Measurements from ENCODE around the gene GZMH. TPM values are rescaled to one million over a fixed set of nuclear protein-coding genes. Genes with fewer than 3 reads are reported as not detected.
"Not testable (repeated sequence)": the region's sequence is repeated elsewhere in the genome, so short reads cannot be mapped to it uniquely, and the experiment has no call there.

Gene GZMH
- total RNA-seq, 2 experiments from 2014 or later: 4.9 to 5.7 TPM

DNA sequence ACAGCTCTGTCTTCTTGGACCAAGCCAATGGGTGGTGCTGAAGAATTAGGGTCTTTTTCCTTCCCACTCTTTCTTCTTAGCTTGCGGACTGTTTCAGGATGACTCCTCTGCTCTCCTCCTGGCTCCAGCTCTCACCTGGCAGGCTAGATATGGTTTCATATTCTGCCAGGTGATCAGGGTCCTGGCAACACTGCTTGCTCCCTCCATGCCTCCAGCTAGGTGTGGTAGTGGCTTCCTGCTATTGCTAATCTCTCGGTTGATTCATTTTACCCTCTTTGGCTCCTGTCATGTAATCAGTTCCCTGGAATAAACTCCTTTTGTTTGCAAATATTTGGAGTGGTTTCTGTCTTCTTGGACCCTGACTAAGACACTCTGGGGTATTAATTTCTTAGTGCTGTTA is 4.3 kb upstream of the GZMH start:
- Mint-ChIP-seq H3K4me3 (no peak overlapping the region), H3K27me3 (peaks cover 4% of the 10 kb centered on the region), H3K9me3 (peaks cover 7% of the 10 kb centered on the region), H3K27ac (no peak overlapping the region), H3K36me3 (peaks cover 17% of the 10 kb centered on the region), H3K4me1 (peaks cover 35% of the 10 kb centered on the region)
- DNase-seq (no peak), ATAC-seq (ENCODE audit: low read depth) (no peak)
- POLR2A ChIA-PET: no interaction called here

DNA sequence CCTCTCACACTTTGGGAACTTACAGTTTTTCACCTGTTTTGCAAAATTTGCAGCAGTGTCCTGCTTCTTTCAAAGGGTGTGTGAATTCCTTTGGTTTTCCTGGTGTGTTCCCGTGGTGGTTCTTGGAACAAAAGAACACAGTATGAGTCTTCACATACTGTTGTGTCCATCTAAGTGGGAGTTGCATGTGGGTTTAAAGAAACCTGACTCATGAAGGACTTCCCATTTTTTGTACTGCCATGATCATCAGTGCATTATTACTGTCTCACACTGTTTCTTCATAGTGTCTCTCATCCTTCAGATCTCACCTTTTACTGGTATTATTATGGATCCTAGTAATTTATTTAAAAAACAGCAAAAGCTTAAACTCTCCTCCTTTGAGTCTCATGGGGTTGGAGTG is 3.8 kb upstream of the GZMH start:
- no peak overlapping the region for H3K27ac Mint-ChIP-seq
- peaks cover 4% of the 10 kb centered on the region for H3K27me3 Mint-ChIP-seq
- DNase-seq: no peak
- peaks cover 15% of the 10 kb centered on the region for H3K36me3 Mint-ChIP-seq
- POLR2A ChIA-PET: no interaction called here
- H3K4me1 Mint-ChIP-seq: peaks cover 40% of the 10 kb centered on the region
- no peak overlapping the region for H3K4me3 Mint-ChIP-seq
- ATAC-seq (ENCODE audit: low read depth): no peak
- peaks cover 7% of the 10 kb centered on the region for H3K9me3 Mint-ChIP-seq

- Mint-ChIP-seq H3K4me1 (peaks cover 51% of the 10 kb centered on the region), H3K4me3 (no peak overlapping the region), H3K9me3 (peaks cover 2% of the 10 kb centered on the region), H3K27ac (peak overlapping the region; percentile 7), H3K27me3 (no peaks in the 10 kb centered on the region), H3K36me3 (peaks cover 12% of the 10 kb centered on the region)
- DNase-seq (no peak), ATAC-seq (ENCODE audit: low read depth) (no peak)
- POLR2A ChIA-PET: no interaction called here
These were observed 2.7 kb upstream of the GZMH start for GRCh38 chr14:24612196-24612595.

- POLR2A ChIA-PET: interaction anchor here (0.5 to 3.8 kb wide), 9 partner anchors 19 to 178 kb away, joined by 3 to 31 read pairs (median 4); partner anchors contain the start of genes CBLN3, GZMB and KHNYN
- Mint-ChIP-seq H3K4me1 (peaks cover 65% of the 10 kb centered on the region), H3K27me3 (no peaks in the 10 kb centered on the region), H3K36me3 (peaks cover 10% of the 10 kb centered on the region), H3K9me3 (peaks cover 2% of the 10 kb centered on the region), H3K4me3 (peak overlapping the region; percentile 81), H3K27ac (peak overlapping the region; percentile 97)
- ATAC-seq (ENCODE audit: low read depth): peak; percentile 67
- no peak for DNase-seq
These were observed 1.6 kb downstream of the GZMH start for GRCh38 chr14:24607635-24608514.

GRCh38 chr14:24607081-24607480 is 2.4 kb downstream of the GZMH start:
- Mint-ChIP-seq H3K36me3 (peaks cover 5% of the 10 kb centered on the region), H3K4me3 (peak overlapping the region; percentile 81), H3K4me1 (peaks cover 58% of the 10 kb centered on the region), H3K27ac (peak overlapping the region; percentile 97), H3K9me3 (peaks cover 2% of the 10 kb centered on the region), H3K27me3 (no peaks in the 10 kb centered on the region)
- ATAC-seq (ENCODE audit: low read depth) (peak; percentile 51), DNase-seq (peak; percentile 45)
- POLR2A ChIA-PET: interaction anchor here (0.8 to 3.8 kb wide), 8 partner anchors 20 to 164 kb away, joined by 3 to 31 read pairs (median 7); partner anchors contain the start of gene GZMB

GRCh38 chr14:24606297-24606696 is 3.2 kb downstream of the GZMH start:
- no peak for DNase-seq
- Mint-ChIP-seq H3K36me3 (peaks cover under 1% of the 10 kb centered on the region), H3K9me3 (peaks cover 2% of the 10 kb centered on the region), H3K4me1 (peaks cover 54% of the 10 kb centered on the region), H3K27me3 (no peaks in the 10 kb centered on the region), H3K4me3 (peak overlapping the region; percentile 81), H3K27ac (peak overlapping the region; percentile 97)
- ATAC-seq (ENCODE audit: low read depth): no peak
- POLR2A ChIA-PET: interaction anchor here (0.8 to 3.8 kb wide), 9 partner anchors 28 to 163 kb away, joined by 3 to 20 read pairs (median 5); partner anchors contain the start of gene GZMB

GRCh38 chr14:24605435-24606190 is 3.9 kb downstream of the GZMH start:
- H3K36me3 Mint-ChIP-seq: no peaks in the 10 kb centered on the region
- POLR2A ChIA-PET: interaction anchor here (0.6 to 1.8 kb wide), 7 partner anchors 28 to 363 kb away, joined by 3 to 11 read pairs (median 4); partner anchors contain the start of gene GZMB
- peaks cover 2% of the 10 kb centered on the region for H3K9me3 Mint-ChIP-seq
- H3K4me1 Mint-ChIP-seq: peaks cover 54% of the 10 kb centered on the region
- no peaks in the 10 kb centered on the region for H3K27me3 Mint-ChIP-seq
- ATAC-seq (ENCODE audit: low read depth): peak; percentile 80
- peak; percentile 78 for DNase-seq
- peak overlapping the region; percentile 81 for H3K4me3 Mint-ChIP-seq
- peak overlapping the region; percentile 97 for H3K27ac Mint-ChIP-seq

DNA sequence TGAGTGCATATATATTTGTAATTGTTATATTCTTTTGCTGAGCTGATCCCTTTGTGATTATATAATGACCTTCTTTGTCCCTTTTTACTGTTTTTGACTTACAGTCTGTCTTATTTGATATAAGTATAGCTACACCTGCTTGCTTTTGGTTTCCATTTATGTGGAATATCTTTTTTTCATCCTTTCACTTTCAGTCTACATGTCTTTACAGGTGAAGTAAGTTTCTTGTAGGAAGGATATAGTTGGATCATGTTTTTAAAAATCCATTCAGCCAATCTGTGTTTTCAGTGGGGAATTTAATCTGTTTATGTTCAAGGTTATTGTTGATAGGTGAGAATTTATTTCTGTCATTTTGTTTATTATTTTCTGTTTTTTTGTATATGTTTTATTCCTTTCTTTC is 12.1 kb downstream of the GZMH start:
- ATAC-seq (ENCODE audit: low read depth) (peak; percentile 47), DNase-seq (no peak)
- Mint-ChIP-seq H3K4me1 (peaks cover 14% of the 10 kb centered on the region), H3K27me3 (peaks cover 4% of the 10 kb centered on the region), H3K27ac (peak overlapping the region; percentile 6), H3K9me3 (peaks cover 34% of the 10 kb centered on the region), H3K4me3 (peak overlapping the region; percentile 31), H3K36me3 (peaks cover 36% of the 10 kb centered on the region)
- POLR2A ChIA-PET: no interaction called here

GRCh38 chr14:24595073-24595808 is 14.2 kb downstream of the GZMH start:
- POLR2A ChIA-PET: no interaction called here
- peaks cover 14% of the 10 kb centered on the region for H3K4me1 Mint-ChIP-seq
- peaks cover 42% of the 10 kb centered on the region for H3K9me3 Mint-ChIP-seq

GRCh38 chr14:24591004-24591403 is 18.5 kb downstream of the GZMH start:
- ATAC-seq (ENCODE audit: low read depth); H3K4me1 Mint-ChIP-seq; H3K27ac Mint-ChIP-seq; POLR2A ChIA-PET; DNase-seq; H3K4me3 Mint-ChIP-seq: not testable (repeated sequence)
- Mint-ChIP-seq H3K27me3 (peaks cover 14% of the 10 kb centered on the region), H3K9me3 (peaks cover 35% of the 10 kb centered on the region), H3K36me3 (peaks cover 11% of the 10 kb centered on the region)

More at GRCh38 chr14:24595073-24595808, 14.2 kb downstream of the GZMH start:
- ATAC-seq (ENCODE audit: low read depth) (no peak), DNase-seq (no peak)
- Mint-ChIP-seq H3K27me3 (peaks cover 10% of the 10 kb centered on the region), H3K4me3 (no peak overlapping the region), H3K27ac (peak overlapping the region; percentile 39), H3K36me3 (peaks cover 39% of the 10 kb centered on the region)

DNA sequence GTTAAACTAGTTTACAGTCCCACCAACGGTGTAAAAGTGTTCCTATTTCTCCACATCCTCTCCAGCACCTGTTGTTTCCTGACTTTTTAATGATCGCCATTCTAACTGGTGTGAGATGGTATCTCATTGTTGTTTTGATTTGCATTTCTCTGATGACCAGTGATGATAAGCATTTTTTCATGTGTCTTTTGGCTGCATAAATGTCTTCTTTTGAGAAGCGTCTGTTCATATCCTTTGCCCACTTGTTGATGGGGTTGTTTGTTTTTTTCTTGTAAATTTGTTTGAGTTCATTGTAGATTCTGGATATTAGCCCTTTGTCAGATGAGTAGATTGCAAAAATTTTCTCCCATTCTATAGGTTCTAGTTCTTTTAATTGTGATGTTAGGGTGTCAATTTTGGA is 25.1 kb downstream of the GZMH start:
- POLR2A ChIA-PET; H3K27ac Mint-ChIP-seq; ATAC-seq (ENCODE audit: low read depth); H3K36me3 Mint-ChIP-seq; DNase-seq; H3K4me1 Mint-ChIP-seq; H3K4me3 Mint-ChIP-seq: not testable (repeated sequence)
- Mint-ChIP-seq H3K9me3 (peaks cover 13% of the 10 kb centered on the region), H3K27me3 (peaks cover 12% of the 10 kb centered on the region)

DNA sequence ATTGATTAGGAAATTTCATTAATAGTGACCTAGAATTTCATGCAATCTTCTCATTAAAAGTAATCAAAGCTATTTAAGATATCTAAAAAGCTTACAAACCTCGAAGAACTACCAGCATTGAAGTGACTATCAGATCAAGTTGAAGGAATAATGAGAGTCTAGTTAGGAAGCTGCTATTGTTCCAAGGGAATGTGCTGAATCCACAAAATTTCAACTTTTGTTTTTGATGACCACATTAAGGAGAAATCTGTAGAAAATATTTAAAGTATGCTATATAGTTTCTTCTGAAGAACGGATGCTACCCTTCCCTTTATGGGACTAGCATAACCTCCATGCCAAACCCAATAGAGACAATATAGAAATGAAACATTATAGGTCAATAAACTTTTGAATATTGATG is 30.9 kb downstream of the GZMH start:
- DNase-seq: no peak
- Mint-ChIP-seq H3K4me1 (peaks cover 7% of the 10 kb centered on the region), H3K9me3 (no peaks in the 10 kb centered on the region), H3K27ac (no peak overlapping the region), H3K4me3 (no peak overlapping the region), H3K27me3 (peaks cover 9% of the 10 kb centered on the region), H3K36me3 (no peaks in the 10 kb centered on the region)
- POLR2A ChIA-PET: no interaction called here
- no peak for ATAC-seq (ENCODE audit: low read depth)

DNA sequence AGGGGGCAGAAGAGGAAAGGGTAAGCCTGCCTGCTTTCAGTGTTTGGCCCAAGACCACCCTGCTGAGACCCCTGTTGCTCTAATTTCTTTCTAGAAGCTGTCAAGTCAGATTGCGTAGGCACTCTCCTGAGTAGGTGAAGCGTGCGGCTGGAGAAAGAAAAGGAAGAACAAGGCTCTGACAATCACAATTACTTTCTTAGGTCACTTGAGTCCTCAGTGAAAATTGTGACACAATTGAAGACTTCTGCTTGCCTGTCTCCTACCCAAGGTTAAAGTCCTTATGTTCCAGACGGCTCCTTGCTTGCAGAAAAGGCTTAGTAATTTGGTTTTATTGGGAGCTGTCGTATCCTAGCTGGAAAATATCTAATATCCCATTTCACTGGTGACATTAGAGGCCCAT is 32.7 kb downstream of the GZMH start:
- DNase-seq: no peak
- Mint-ChIP-seq H3K4me3 (no peak overlapping the region), H3K27ac (no peak overlapping the region), H3K36me3 (no peaks in the 10 kb centered on the region), H3K9me3 (no peaks in the 10 kb centered on the region), H3K4me1 (peaks cover 7% of the 10 kb centered on the region), H3K27me3 (peaks cover 8% of the 10 kb centered on the region)
- ATAC-seq (ENCODE audit: low read depth): no peak
- POLR2A ChIA-PET: no interaction called here

Data from activated naive CD8-positive, alpha-beta T cell treated with anti-CD3 and anti-CD28 coated beads, Interleukin-2, amount 10 ng/mL, durations not matched to agents 7 days and 5 days (primary cell).